ENCODE data around the gene HOXC12.

GRCh38 chr12:53941187-53941586 lies 13.5 kb upstream of the HOXC12 start:
- no peak for TF ChIP-seq CTCF (IDR thresholded peaks at IDR 0.05)
- TF ChIP-seq POLR2AphosphoS5 (IDR thresholded peaks at IDR 0.05; ENCODE audit: low read depth, low read length): no peak

Measured in Panc1 (cell line).